HG02938 (cell line): ENCODE data around the gene OR51I1.

Experiments used
- ATAC-seq: cut with Tn5 transposase; IDR thresholded peaks from one replicate; pipeline ENCODE4 v1.9.1; 2021; ENCODE audit warnings: mild to moderate bottlenecking, moderate library complexity; ENCODE audit not compliant: unreplicated experiment

OR51I1 gene

GRCh38 chr11:5441414-5441813 lies at the start of gene OR51I1:
Gene OR51I1, minus strand, starts transcription at chr11:5441514. Its CDS starts 0 bp downstream, at chr11:5441514.
- no peak for ATAC-seq

GRCh38 chr11:5489576-5490357 lies 48.5 kb upstream of the OR51I1 start:
- no peak for ATAC-seq

- no peak for ATAC-seq
Observed at GRCh38 chr11:5488798-5489399, 47.6 kb upstream of the OR51I1 start.

GRCh38 chr11:5488385-5488784 lies 47.1 kb upstream of the OR51I1 start, which contains the start of gene OR52D1:
Gene OR52D1, plus strand, starts transcription at chr11:5488685. Its CDS starts 22 bp downstream, at chr11:5488707.
- no peak for ATAC-seq

GRCh38 chr11:5486421-5486820 lies 45.1 kb upstream of the OR51I1 start:
- ATAC-seq, result no peak

GRCh38 chr11:5486003-5486402 lies 44.7 kb upstream of the OR51I1 start:
- ATAC-seq, result no peak

- ATAC-seq, result no peak
Observed at GRCh38 chr11:5476186-5476819, 35.0 kb upstream of the OR51I1 start.

- ATAC-seq, result no peak
Observed at GRCh38 chr11:5473921-5474320, 32.6 kb upstream of the OR51I1 start.

GRCh38 chr11:5467527-5467926 lies 26.2 kb upstream of the OR51I1 start:
- ATAC-seq, result no peak

- ATAC-seq, result no peak
Observed at GRCh38 chr11:5460983-5461621, 19.8 kb upstream of the OR51I1 start.

- ATAC-seq, result no peak
Observed at GRCh38 chr11:5449432-5449831, 8.1 kb upstream of the OR51I1 start.

- ATAC-seq, result no peak
Observed at GRCh38 chr11:5449023-5449422, 7.7 kb upstream of the OR51I1 start, which contains the start of gene OR51I2. Gene OR51I2, plus strand, starts transcription at chr11:5449323. Its CDS starts 4,166 bp downstream, at chr11:5453489.

- ATAC-seq, result no peak
Observed at GRCh38 chr11:5443835-5444393, 2.6 kb upstream of the OR51I1 start.

- ATAC-seq, result no peak
Observed at GRCh38 chr11:5423131-5423530, 18.2 kb downstream of the OR51I1 start.

- no peak for ATAC-seq
Observed at GRCh38 chr11:5421811-5422210, 19.5 kb downstream of the OR51I1 start, which contains the start of gene OR51Q1. Gene OR51Q1, plus strand, starts transcription at chr11:5422111. Its CDS starts 90 bp downstream, at chr11:5422201.

- no peak for ATAC-seq
Observed at GRCh38 chr11:5420993-5421392, 20.3 kb downstream of the OR51I1 start.

- ATAC-seq, result no peak
Observed at GRCh38 chr11:5405173-5405572, 36.1 kb downstream of the OR51I1 start.

- no peak for ATAC-seq
Observed at GRCh38 chr11:5398936-5399335, 42.4 kb downstream of the OR51I1 start.

- ATAC-seq, result no peak
Observed at GRCh38 chr11:5394091-5394490, 47.2 kb downstream of the OR51I1 start.
